G401 (cell line): ENCODE results near the gene RPA3. TPM values are rescaled to one million over a fixed set of nuclear protein-coding genes. Genes with fewer than 3 reads are reported as not detected.
A peak's percentile ranks its signal among the peaks of the same experiment; 100 is the strongest.
"Not testable (repeated sequence)": the region's sequence is repeated elsewhere in the genome, so short reads cannot be mapped to it uniquely, and the experiment has no call there.

Source experiments
- DNase-seq: peaks from one replicate; pipeline ENCODE4 v3.0.0-alpha.2; 2015; ENCODE audit warnings: low spot score
- in situ Hi-C: cut with HindIII; loops from 2 replicates; pipeline ENCODE4 v1.10.0; 2016; ENCODE audit warnings: low sequenced_read_pairs, mixed read lengths
- total RNA-seq: library from RNA; depleted of rRNA; stranded (reverse); fragments of >200 nt; shearing (Covaris generic); gene quantifications from 2 replicates; pipeline ENCODE4 v1.2.3, GENCODE V29; 2014

RPA3 gene
- total RNA-seq, 1 experiment from 2014 or later = 123 TPM

- in situ Hi-C loops = no loop called here
- DNase-seq = no peak
Measured at GRCh38 chr7:7699380-7699779, 19.0 kb downstream of the RPA3 start.

GRCh38 chr7:7698930-7699329, 19.5 kb downstream of the RPA3 start:
- in situ Hi-C loops = no loop called here
- no peak for DNase-seq

- no peak for DNase-seq
- in situ Hi-C loops = no loop called here
Measured at GRCh38 chr7:7696458-7697119, 21.8 kb downstream of the RPA3 start.

GRCh38 chr7:7695111-7695817, 23.1 kb downstream of the RPA3 start:
- DNase-seq = peak; percentile 40
- in situ Hi-C loops = no loop called here

GRCh38 chr7:7694542-7694941, 23.9 kb downstream of the RPA3 start:
- DNase-seq = no peak
- in situ Hi-C loops = no loop called here

- in situ Hi-C loops = no loop called here
- DNase-seq = no peak
Measured at GRCh38 chr7:7693881-7694280, 24.5 kb downstream of the RPA3 start.

GRCh38 chr7:7688956-7689355, 29.5 kb downstream of the RPA3 start:
- no peak for DNase-seq
- in situ Hi-C loops = no loop called here

GRCh38 chr7:7688310-7688709, 30.1 kb downstream of the RPA3 start:
- DNase-seq = peak; percentile 57
- in situ Hi-C loops = no loop called here

GRCh38 chr7:7687800-7688199, 30.6 kb downstream of the RPA3 start:
- DNase-seq = peak; percentile 21
- in situ Hi-C loops = no loop called here

- no peak for DNase-seq
- in situ Hi-C loops = no loop called here
Measured at GRCh38 chr7:7686811-7687508, 31.4 kb downstream of the RPA3 start.

- peak; percentile 53 for DNase-seq
- in situ Hi-C loops = no loop called here
Measured at GRCh38 chr7:7682861-7683260, 35.5 kb downstream of the RPA3 start.

- in situ Hi-C loops = no loop called here
Measured at GRCh38 chr7:7681936-7682329, 36.5 kb downstream of the RPA3 start.

GRCh38 chr7:7681191-7681935, 37.0 kb downstream of the RPA3 start:
- peak; percentile 93 for DNase-seq
- in situ Hi-C loops = no loop called here

More at GRCh38 chr7:7681936-7682329, 36.5 kb downstream of the RPA3 start:
- peak; percentile 53 for DNase-seq

GRCh38 chr7:7679640-7680039, 38.8 kb downstream of the RPA3 start:
- DNase-seq, in situ Hi-C loops: not testable (repeated sequence)

- no peak for DNase-seq
- in situ Hi-C loops = no loop called here
Measured at GRCh38 chr7:7675686-7676085, 42.7 kb downstream of the RPA3 start.

GRCh38 chr7:7673240-7673550, 45.2 kb downstream of the RPA3 start:
- in situ Hi-C loops = no loop called here
- DNase-seq = no peak

- in situ Hi-C loops = no loop called here
- no peak for DNase-seq
Measured at GRCh38 chr7:7672545-7673239, 45.7 kb downstream of the RPA3 start.

- DNase-seq = no peak
- in situ Hi-C loops = no loop called here
Measured at GRCh38 chr7:7671361-7671760, 47.0 kb downstream of the RPA3 start.

GRCh38 chr7:7670490-7670889, 47.9 kb downstream of the RPA3 start:
- in situ Hi-C loops = no loop called here
- DNase-seq = no peak
